Measurements from ENCODE around the gene ETFB. TPM values are rescaled to one million over a fixed set of nuclear protein-coding genes. Genes with fewer than 3 reads are reported as not detected.

ETFB gene
- total and polyA plus RNA-seq, 10 of the 15 experiments (the other 5 are each of a cell fraction or from before 2014, with no cell fraction given): 15.1 to 166 (median 87.8) TPM

DNA sequence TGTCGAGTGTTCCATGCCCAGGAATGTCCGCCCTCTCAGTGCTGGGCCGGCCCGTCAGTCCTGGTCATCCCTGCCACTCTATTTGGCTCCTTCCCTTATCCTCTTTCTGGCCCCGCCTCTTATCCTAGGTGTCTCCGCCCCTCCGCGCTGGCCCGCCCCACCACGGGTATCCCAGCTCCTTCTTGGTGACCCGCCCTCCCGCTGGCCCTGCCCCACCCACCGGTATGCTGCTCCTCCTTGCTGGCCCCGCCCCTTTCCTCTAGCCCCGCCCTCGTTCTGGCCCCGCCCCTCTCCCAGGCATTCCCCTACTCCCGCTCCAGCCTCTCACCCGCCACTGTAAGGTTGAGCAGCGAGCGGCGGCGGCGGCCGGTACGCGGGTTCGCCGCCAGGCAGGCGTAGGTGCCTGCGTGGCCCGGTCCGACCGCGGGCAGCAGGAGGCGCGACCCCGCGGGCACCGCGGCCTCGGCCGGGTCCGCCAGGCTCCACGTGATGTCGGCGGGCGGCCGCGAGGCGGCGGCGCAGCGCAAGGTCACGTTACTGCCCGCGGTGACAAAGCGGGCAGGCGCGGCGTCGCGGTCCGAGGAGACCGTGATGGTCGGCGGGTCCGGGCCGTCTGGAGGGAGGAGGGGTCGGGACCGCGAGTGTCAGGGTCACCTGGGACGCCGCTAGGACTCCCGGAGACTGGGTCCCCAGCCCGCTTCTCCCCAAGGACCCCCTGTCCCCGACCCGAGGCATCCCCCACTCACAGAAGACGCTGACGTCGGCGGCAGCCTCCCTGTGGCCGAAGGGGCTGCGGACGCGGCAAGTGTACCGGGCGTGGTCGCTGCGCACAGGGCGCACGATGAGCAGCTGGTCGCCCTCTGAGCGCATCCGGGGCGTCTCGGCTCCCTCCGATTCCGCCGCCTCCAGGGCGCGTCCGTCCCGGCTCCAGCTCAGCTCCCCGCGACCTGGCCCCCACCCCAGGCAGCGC is 26.2 kb downstream of the ETFB start (continued):
- TF ChIP-seq, protein P1, sequence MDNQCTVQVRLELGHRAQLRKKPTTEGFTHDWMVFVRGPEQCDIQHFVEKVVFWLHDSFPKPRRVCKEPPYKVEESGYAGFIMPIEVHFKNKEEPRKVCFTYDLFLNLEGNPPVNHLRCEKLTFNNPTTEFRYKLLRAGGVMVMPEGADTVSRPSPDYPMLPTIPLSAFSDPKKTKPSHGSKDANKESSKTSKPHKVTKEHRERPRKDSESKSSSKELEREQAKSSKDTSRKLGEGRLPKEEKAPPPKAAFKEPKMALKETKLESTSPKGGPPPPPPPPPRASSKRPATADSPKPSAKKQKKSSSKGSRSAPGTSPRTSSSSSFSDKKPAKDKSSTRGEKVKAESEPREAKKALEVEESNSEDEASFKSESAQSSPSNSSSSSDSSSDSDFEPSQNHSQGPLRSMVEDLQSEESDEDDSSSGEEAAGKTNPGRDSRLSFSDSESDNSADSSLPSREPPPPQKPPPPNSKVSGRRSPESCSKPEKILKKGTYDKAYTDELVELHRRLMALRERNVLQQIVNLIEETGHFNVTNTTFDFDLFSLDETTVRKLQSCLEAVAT (IDR thresholded peaks at IDR 0.05): no peak
- TF ChIP-seq POLR2A (IDR thresholded peaks at IDR 0.05; ENCODE audit: low read depth, low read length): peak; percentile 52
- no peak for TF ChIP-seq EGR1 (IDR thresholded peaks at IDR 0.05; ENCODE audit: borderline replicate concordance in 1 of 2, low read depth in 2 of 2, low read length in 2 of 2)
- TF ChIP-seq, protein P2, sequence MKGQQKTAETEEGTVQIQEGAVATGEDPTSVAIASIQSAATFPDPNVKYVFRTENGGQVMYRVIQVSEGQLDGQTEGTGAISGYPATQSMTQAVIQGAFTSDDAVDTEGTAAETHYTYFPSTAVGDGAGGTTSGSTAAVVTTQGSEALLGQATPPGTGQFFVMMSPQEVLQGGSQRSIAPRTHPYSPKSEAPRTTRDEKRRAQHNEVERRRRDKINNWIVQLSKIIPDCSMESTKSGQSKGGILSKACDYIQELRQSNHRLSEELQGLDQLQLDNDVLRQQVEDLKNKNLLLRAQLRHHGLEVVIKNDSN (IDR thresholded peaks at IDR 0.05; ENCODE audit: borderline replicate concordance, extremely low read length, insufficient read depth, low read depth, low read length): peak; percentile 91
- TF ChIP-seq HDAC6 (IDR thresholded peaks at IDR 0.05; ENCODE audit: unreplicated experiment): no peak
- no peak for TF ChIP-seq SIN3A (IDR thresholded peaks at IDR 0.05; ENCODE audit: low read depth, low read length)
- TF ChIP-seq TCF7 (IDR thresholded peaks at IDR 0.05; ENCODE audit: borderline replicate concordance): no peak
- TF ChIP-seq SPI1 (IDR thresholded peaks at IDR 0.05; ENCODE audit: borderline replicate concordance, insufficient read depth, low read depth, low read length): no peak
